ENCODE data around the gene UTF1.
"Not testable (repeated sequence)": the region's sequence is repeated elsewhere in the genome, so short reads cannot be mapped to it uniquely, and the experiment has no call there.

Gene UTF1

DNA sequence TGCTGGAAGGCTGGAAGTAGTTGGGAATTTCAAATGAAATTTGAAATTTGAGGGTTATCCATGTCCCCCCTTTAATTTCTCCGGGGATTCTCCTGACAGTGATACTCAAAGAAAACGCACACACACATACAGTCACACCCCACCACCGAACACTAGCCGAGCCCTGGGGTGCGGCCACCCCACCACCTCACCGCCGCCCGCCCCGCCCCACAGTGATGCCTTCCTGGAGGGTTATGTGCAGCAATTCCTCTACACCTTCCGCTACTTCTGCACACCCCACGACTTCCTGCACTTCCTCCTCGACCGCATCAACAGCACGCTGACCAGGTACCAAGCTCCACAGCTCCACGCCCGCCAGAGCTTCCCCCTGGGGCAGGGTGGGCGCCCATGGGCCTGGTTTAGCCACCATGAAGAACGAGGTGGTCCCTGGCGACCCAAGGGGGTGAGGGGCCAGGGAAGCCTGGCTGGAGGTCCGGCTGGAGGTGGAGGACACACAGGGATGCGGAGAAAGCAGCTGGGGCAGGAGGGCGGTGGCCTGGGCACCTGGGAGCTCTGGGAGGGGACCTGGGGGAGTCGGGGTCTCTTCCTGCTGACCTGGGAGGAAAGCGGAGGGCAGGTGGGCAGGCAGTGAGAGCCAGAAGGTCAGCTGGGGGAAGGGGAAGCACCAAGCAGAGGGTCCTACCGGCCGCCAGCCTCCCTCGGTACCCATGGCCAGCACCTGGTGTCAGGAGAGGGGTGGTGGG is 19.4 kb upstream of the UTF1 start:
- no peak for DNase-seq

DNA sequence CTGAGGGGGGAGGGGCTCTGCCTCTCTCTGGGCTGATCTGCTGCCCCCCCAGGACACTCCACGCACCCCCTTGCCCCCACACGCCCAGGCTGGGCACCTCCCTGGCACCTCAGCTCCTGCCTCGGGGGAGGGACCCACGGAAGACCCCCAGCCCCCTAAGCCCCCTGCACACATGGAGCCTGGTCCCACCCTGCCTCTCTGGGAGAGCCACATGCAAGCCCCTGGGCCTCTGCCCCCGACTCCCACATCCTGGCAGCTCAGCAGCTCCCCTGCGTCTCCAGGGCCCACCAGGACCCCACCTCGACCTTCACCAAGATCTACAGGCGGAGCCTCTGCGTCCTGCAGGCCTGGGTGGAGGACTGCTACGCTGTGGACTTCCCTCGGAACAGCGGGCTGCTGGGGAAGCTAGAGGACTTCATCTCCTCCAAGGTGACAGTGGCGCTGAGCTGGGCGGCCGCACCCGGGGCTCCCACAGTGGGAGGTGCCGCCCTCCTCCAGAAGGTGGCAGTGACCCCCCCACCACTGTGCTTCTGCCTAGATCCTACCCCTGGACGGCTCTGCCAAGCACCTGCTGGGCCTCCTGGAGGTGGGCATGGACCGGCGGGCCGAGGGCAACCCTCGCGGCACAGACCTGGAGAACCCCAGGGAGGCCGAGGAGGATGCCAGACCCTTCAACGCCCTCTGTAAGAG is 18.7 kb upstream of the UTF1 start:
- DNase-seq: no peak

DNA sequence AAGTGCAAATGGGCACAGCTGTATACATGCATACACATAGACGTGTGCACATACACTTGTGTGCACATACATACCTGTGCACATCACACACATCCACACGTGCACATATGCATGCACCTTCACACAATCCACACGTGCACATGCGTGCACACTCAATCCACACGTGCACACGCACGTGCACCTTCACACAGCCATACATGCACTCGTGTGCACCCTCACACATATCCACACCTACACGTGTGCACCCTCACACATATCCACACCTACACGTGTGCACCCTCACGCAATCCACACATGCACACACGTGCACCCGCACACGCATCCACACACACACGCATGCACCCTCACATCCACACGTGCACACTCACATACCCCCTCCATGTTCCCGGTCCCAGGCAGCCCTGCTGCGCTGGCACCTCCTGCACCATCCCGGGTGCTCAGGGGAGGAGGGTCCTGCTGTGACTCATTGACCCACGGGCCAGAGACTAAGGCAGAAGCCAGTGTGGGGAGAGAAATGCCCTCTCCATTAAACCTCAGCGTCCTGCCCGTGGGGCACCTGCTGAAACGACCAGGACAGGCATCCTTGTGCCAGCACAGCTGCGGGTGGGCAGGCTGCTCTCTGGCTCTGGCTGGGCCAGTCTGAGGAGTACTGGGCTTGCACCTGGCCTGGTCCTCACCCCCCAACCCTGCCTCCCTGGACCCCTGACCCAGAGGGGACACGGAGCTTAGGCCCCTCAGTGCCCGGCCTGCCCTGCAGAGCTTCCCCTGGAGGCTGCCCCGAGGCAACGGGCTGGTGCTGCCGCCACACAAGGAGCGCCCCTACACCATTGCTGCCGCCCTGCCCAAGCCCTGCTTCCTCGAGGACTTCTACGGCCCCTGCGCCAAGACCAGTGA is 17.8 kb upstream of the UTF1 start:
- no peak for DNase-seq

DNA sequence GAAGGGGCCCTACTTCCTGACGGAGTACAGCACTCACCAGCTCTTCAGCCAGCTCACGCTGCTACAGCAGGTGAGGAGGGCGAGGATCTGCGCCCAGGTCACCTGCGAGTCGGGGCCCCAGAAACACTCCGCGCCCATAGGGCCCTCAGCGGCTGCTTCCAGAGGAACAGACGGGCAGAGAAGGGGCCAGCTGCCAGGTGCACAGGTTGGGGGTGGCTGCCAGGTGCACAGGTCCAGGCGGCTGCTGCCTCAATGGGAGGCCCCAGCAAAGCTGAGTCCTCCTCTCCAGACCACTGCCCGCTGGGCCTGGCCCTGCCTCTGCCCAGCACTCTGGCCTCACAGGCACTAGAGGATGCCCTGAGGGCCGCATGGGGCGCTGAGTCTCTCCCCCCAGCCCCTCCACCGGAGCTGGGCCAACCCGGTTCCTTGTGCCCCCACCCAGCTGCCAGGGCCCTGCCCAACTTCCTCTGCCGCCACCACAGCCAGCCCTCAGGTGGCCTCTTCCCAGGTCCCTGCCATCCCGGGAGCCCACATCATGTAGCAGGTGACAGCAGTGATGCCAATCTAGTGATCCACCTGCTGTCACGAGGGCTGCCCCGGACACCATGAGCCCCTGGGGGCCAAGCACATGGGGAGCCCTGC is 17.0 kb upstream of the UTF1 start:
- no peak for DNase-seq

DNA sequence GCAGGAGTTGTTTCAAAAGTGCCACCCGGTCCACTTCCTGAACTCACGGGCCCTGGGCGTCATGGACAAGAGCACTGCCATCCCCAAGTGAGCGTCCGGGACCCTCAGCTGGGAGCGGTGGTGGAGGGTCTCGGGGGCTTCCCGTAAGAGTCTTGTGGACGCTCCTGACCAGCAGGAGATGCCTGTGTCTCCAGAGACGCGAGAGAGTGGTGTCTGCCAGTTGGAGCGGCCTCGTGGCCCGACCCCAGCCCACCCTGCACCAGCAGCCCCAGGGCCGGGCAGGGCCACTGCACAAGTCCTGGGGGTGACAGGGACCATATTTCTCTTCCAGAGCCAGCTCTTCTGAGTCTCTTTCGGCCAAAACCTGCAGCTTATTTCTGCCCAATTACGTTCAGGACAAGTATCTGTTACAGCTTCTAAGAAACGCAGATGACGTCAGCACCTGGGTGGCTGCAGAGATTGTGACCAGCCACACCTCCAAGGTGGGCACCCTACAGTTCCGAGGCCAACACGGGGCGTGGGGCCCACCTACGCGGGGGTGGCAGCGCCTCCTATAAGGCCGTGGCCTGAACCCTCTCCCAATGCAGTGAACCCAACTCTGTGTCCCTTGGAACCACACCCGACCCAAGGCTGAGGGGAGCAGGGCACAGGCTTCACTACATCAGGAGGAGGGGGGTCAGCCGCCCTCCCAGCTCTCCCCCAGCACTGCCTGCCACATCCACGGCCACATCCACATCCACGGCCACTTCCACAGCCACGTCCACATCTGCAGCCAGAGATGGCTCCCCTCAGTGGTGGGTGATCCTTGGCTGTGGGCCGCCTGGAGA is 16.2 kb upstream of the UTF1 start:
- DNase-seq: no peak

DNA sequence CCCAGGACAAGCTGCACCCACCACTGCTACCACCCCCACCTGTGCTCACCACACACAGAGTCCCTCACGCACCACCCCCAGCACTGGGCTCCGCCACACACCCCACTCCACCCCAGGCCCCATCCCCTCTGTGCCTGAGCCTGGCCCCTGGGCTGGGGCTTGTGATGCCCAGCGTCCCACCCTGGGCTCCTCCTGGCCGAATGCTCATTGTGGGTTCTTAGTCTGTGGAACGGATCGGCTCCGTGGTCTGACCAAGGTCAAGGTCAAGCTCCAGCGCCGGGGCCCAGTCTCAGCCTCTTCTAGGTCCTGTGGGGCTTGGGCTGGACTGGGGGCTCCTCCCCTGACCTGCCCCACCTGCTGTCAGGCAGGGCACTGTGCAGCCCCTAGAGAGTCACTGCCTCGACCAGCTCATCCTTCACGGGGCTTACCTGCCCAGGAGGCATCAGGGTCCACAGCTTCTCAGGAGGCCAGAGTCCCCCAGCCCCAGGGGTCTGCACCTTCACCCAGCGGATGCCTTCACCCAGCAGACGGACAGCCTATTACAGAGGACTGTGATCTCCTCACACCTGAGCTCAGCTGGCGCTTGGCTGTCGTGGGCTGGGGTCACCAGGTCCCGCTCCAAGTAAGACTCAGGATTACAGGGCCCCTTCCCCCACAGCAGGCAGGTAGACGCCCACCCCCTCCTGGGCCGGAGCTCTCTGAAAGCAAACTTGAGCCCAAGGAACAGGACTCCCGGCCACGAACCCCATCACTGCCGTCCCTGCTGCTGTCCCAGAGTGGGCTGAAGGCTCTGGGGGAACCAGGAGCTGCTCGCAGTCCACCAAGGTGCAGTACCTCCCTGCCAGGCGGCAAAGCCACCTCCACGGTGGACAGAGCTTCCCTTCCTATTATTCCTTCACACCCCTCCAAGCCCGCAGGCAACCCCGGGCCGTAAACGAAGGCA is 15.3 kb upstream of the UTF1 start:
- DNase-seq: no peak

DNA sequence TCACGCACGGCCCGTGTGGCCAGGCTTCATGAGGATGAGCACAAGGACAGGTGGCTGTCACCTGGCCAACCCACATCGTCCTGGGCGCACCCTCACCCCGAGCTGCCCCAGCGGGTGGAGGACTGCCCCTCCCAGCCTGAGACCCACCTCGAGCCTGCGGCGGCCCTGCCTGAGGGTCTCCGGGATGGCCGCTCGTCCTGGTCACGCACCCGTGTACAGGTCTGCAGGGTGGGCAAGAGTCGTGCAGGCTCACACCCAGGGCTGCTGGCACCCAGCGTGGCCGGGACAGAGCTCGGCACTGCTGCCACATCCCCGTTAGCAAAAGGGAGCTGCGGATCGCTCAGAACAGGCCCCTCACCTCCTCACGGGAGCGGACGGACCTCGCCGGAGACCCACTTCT is 14.4 kb upstream of the UTF1 start:
- no peak for DNase-seq

DNA sequence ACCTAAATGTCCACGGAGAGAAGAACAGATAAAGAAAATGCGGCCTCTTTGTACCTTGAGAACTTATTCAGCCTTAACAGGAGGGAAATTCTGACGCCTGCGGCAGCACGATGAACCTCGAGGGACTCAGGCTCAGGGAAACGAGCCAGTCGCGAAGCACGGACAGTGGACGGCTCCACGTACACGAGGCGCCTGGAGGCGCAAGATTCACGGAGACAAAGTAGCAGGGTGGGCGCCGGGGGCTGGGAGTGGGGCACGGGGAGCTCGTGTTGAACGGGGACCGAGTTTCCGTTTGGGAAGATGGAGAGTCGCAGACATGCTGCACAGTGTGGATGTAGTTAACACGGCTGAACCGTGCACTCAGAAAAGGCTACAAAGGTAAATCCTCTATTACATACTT is 13.2 kb upstream of the UTF1 start:
- DNase-seq: no peak

DNA sequence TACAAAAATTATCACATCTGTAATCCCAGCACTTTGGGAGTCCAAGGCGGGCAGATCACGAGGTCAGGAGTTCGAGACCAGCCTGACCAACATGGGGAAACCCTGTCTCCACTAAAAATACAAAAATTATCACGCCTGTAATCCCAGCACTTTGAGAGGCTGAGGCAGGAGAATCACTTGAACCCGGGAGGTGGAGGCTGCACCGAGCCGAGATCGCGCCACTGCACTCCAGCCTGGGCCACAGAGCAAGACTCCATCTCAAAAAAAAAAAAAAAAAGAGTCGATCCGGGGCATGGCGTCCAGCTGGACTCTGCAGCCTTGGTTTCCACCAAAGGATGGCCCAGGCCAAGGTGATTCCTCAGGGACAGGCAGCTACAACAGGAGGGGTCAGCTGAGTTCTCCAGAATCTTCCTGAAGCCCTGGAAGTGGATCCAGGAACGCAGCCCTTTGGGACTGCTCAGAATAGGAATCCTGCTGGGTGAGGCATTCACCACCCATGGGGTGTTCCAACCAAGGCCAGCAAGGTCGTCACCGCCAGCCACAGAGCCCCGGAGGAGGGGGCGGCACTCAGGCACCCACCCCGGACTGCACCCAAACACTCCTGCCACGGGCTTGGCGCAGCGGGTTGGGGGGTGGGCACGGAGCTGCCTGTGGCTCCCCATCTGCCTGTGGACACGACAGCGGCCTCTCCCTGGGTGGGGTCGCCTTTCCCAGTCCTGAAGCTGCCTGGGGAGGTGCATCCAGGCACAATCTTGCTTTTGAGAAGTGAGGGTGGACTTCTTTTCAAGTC is 12.0 kb upstream of the UTF1 start:
- DNase-seq: no peak

DNA sequence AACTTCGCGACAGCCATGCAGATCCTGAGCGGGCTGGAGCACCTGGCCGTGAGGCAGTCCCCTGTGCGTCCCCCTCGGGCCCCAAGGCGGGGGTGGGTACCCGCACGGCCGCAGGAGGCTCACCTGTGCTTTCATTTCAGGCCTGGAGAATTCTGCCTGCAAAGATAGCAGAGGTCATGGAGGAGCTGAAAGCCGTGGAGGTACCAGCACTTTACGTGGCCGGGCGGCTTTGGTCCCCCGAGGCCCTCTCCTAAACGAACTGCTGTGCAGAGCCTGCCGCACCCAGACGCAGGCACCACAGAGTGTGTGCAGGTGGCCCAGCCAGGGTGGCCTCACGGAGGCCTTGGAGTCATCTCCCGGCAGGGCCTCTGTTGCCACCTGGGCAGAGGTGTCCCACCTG is 11.1 kb upstream of the UTF1 start:
- DNase-seq: no peak

DNA sequence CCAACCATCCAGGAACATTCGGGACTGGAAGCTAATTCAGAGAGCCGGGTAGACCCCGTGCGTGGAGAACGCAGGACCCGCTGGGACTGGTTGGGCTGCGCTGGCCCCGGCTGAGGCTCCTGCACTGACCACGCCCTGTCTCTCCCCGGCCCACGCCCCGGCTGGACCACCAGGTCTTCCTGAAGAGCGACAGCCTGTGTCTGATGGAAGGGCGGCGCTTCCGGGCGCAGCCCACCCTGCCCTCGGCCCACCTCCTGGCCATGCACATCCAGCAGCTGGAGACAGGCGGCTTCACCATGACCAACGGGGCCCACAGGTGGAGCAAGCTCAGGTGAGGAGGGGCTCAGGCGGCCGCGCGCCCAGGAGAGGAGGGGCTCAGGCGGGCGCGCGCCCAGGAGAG is 10.2 kb upstream of the UTF1 start:
- no peak for DNase-seq

DNA sequence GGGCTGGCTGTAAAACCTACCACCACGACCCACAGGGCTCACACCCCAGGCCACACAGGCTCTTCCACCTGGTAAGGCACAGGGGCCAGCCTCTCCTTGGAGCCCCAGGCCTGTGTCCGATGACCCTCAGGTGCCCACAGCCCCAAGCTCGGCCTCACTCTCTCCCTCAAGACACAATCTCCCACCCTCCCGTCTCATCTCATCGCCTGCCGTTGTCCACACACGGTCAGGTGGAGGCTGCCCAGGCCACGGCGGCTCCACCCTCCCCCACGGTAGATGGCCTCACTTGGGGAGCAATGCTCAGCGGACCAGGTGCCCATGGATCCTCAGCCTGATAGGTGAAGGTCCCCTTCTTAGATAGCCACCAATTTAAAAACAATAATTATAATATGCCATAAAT is 8.7 kb upstream of the UTF1 start:
- DNase-seq: no peak

DNA sequence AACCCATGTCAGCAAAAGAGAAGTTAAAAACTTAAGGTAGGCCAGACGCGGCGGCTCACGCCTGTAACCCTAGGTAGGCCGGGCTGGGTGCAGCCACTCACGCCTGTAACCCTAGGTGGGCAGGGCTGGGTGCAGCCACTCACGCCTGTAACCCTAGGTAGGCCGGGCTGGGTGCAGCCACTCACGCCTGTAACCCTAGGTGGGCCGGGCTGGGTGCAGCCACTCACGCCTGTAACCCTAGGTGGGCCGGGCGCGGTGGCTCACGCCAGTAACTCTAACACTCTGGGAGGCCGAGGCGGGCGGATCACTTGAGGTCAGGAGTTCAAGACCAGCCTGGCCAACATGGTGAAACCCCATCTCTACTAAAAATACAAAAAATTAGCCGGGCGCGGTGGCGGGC is 8.3 kb upstream of the UTF1 start:
- not testable (repeated sequence) for DNase-seq

DNA sequence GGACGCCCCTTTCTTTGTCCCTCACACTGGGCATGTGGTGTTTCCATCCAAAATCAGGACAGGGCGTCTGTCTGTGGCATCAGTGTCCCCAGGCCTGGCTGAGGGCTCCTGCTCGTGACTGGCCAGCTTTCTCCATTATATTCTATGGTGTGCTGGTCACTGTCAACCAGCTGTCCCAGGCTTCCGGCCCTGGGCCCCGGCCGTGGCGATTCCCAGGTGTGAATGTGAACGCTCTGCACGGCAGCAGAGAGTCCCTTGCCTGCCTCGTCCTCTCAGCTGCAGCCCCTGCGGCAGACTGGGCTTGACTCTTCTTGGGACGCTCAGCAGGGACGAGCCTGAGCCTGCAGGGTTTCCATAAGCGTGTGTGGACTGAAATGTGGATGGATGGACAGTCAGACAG is 5.9 kb upstream of the UTF1 start:
- DNase-seq: no peak

DNA sequence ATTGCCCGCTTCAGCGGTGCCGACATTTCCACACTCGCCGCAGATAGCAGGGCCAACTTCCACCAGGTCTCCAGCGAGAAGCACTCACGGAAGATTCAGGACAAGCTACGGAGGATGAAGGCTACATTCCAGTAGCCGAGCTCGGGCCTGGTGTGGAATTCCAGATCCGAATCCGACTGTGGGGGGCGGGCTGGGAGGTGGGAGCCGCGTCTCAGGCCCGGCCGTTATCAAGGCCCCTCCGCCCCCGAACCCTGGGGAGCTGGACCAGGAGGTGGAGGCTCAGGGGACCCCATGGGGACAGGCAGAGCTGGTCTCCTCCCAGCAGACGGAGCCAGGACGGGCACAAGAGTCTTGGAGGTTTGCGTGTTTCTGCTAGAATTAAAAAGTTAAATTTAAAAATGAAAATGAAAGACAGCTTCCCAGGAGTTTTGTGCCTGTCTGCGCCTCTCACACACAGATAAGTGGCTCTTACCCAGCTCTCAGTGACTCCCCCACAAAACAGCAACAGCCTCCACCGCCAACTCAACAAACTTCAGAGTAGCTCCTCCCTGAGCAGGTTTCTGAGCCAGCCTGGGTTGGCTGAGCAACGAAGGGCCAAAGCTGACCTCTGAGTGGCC is 5.2 kb upstream of the UTF1 start:
- DNase-seq: no peak

DNA sequence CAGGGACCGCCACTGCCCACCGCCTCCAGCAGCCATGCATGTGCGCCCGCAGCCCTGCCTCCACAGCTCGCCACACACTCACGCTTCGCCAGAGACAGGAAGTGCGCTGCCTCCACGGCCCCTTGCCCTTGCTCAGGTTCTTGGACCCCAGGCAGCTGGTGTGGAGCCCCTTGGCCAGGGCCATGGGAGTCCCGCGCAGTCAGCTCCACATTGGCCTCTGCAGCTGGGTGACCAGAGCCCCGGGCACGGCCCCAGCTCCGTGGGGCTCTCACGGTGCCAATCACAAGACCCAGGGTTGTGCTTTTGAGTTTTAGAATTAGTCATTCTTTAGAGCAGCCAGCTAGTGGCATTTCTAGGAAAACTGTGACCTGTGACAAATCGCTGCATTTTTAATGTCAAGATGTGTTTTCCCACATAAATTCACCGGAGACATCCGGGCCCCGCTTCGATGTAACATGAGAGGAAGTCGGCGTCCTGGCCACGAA is 4.3 kb upstream of the UTF1 start:
- no peak for DNase-seq

DNA sequence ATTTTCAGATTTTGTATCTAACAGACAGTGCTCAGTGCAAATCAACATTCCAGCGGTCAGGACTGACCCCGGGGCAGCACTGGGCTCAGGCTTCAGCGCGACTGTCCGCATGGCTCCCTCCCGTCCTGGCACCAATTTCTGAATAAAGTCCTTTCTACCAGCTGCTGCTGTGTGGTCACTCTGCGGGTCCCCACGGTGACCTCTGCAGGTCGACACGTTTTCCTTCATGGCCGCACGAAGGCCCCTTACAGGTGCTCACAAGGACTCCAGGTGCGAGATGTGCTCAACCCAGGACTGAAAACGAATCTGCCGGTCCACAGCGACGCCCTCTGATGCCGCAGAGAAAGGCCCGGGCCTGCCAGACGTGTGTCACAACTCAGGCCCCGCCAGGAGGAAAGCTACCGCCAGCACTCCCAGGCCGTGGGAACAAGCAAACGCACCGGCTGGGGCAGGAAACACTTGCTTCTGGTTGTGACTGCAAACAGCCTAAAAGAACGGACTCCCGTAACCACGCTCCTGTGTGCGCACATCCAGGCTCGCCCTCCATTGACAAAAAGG is 3.7 kb upstream of the UTF1 start:
- no peak for DNase-seq

DNA sequence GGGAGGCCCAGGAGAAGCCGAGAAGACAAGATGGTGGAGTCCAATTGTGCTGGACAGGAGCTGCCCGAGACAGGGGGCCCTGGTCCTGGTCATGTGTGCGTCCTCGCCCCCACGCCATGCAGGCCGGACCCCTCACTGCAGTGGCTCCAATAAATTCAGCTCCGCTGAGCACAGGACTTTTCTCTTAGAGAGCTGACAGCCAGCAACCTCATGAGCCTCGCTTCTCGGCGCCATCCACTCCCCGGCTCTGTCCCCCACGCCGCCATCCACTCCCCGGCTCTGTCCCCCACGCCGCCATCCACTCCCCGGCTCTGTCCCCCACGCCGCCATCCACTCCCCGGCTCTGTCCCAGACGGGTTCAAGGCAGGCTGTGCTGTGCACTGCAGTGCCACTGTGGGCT is 2.8 kb upstream of the UTF1 start:
- DNase-seq: no peak
